Choroid plexus epithelial cell (primary cell): Measurements from ENCODE around the gene QDPR.

Experiments used
- DNase-seq: peaks from one replicate; pipeline ENCODE4 v3.0.0-alpha.2; 2010; ENCODE audit warnings: low read depth
- H3K4me3 ChIP-seq: 2 replicates; pipeline ENCODE4 v1.5.1; 2011; ENCODE audit warnings: low read depth, mild to moderate bottlenecking, control low read depth, low read length, moderate library complexity
- TF ChIP-seq, protein P1 (sequence below): conservative IDR thresholded peaks from 2 replicates; pipeline ENCODE4 v1.5.1; 2011; ENCODE audit warnings: low read depth, mild to moderate bottlenecking, control low read depth, inconsistent platforms, low read length, moderate library complexity

QDPR gene

DNA sequence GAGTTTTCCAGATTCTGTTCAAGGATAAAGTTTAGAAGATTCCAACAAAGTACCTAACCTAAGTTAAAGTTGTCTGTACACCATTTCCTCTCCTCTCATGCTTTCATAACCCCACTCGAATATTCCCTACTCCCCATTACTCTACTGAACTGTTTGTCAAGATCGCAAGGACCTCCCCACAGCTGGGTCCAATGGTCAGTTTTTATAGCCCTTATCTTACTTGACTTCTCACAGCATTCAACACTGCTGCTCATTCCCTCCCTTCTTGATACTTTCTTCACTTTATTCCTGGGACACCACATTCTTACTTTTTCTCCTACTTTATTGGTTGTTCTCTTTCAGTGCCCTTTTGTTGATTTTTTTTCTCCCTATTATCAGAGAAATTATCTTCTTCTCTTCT lies 30.9 kb downstream of the QDPR start:
- TF ChIP-seq, protein P1, sequence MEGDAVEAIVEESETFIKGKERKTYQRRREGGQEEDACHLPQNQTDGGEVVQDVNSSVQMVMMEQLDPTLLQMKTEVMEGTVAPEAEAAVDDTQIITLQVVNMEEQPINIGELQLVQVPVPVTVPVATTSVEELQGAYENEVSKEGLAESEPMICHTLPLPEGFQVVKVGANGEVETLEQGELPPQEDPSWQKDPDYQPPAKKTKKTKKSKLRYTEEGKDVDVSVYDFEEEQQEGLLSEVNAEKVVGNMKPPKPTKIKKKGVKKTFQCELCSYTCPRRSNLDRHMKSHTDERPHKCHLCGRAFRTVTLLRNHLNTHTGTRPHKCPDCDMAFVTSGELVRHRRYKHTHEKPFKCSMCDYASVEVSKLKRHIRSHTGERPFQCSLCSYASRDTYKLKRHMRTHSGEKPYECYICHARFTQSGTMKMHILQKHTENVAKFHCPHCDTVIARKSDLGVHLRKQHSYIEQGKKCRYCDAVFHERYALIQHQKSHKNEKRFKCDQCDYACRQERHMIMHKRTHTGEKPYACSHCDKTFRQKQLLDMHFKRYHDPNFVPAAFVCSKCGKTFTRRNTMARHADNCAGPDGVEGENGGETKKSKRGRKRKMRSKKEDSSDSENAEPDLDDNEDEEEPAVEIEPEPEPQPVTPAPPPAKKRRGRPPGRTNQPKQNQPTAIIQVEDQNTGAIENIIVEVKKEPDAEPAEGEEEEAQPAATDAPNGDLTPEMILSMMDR: no peak

DNA sequence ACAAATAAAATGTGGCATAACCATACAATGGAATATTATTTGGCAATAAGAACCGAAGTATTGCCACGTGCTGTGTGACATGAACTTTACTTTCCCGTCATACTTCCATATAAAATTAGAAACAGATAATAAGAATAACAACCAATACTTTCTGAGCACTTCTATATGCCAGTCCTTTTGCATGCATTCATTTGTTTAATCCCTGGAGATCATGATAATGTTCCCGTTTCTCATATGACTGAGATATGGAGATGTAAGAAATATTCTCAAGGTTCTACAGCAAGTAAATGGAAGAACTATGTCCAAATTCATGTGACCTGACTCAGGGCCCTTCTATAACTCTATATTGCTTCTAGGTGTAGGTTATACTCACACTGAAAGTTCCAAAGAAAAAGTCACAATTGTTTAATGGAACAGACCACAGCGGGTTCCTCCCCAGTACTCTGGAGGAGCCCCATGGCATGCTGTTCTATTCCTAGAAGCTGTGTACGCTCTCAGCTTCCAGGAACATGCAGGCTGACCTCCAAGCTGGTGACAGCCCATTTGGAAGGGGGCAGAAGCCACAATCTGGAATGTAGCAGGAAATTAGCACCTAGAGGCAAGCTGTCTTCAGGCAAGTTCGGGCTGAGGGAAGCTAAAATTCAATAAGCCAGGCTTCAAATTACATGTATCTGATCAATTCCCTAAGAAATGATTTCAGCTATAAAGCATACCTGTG lies 31.5 kb downstream of the QDPR start:
- DNase-seq: no peak
- no peak overlapping the region for H3K4me3 ChIP-seq
- TF ChIP-seq, protein P1: no peak

More for the DNA sequence above, 30.9 kb downstream of the QDPR start:
- no peak for DNase-seq
- H3K4me3 ChIP-seq: no peak overlapping the region

DNA sequence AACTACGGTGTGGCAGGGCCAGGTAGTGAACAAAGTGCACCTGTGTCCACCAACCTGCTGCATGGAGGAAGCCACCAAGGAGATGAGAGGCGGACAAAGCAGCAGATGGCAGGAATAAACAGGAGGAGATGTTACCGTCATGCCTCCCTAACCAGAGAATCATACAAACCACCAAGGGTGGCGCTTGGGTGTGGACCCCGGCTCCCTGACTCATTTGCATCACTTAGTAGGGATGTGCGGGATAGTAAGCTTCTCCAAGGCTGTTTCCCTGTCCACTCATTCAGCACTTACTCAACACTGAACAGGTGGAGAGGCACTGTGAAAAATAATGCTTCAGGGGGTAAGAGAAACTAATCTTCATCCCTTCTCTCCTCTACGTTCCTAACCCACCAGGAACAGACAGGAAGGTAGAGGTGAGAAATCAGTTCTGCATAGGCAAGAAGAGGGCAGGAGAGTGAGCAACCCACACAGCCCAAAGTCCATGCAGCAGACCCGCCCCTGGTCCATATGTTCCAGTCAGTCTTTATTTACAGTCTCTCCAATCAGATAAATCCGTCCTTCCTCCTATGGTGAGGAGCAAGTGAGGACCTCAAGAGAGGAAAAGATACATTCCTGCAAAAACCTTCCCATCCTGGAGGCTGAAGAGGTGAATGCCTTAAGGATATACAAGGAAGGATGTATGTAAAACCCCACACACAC lies 34.0 kb downstream of the QDPR start:
- TF ChIP-seq, protein P1: no peak
- DNase-seq: no peak
- no peak overlapping the region for H3K4me3 ChIP-seq

DNA sequence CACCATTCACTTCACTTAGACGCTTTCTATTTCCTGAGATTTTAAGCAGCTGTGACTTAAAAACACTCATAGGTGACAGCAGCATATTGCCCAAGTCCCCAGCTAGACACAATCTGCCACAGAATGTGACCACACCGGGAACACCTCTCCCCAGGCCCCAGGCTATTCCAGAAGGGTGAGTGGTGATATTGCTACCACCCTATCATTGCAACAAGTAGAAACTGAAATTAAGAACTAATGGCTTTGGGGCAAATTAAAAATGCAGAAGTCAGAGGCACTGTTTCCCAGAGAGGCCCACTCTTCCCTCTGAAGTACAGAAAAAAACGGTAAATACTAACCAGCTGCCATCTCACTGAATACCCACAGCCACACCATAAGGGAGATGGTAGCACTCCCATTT lies 35.0 kb downstream of the QDPR start:
- TF ChIP-seq, protein P1: no peak
- DNase-seq: no peak
- no peak overlapping the region for H3K4me3 ChIP-seq

DNA sequence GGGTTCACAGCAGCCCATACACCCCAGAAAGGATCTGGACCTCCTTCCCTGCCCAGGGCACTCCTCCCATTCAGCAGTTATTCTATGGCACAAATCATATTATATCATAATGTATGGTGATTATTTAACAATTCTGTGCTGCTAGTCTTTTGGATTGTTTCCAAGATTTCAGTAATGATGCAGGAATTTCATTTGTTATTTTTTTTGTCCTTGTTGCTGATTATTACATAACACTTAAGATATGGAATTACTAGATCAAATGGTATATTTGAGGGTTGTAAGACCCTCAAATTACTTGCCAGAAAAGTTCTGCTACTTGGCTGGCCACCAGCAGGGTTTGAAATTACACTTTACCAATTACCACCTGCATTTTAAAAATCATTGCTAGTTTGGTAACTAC lies 36.4 kb downstream of the QDPR start:
- peak; percentile 67 for DNase-seq
- H3K4me3 ChIP-seq: no peak overlapping the region
- TF ChIP-seq, protein P1: no peak

DNA sequence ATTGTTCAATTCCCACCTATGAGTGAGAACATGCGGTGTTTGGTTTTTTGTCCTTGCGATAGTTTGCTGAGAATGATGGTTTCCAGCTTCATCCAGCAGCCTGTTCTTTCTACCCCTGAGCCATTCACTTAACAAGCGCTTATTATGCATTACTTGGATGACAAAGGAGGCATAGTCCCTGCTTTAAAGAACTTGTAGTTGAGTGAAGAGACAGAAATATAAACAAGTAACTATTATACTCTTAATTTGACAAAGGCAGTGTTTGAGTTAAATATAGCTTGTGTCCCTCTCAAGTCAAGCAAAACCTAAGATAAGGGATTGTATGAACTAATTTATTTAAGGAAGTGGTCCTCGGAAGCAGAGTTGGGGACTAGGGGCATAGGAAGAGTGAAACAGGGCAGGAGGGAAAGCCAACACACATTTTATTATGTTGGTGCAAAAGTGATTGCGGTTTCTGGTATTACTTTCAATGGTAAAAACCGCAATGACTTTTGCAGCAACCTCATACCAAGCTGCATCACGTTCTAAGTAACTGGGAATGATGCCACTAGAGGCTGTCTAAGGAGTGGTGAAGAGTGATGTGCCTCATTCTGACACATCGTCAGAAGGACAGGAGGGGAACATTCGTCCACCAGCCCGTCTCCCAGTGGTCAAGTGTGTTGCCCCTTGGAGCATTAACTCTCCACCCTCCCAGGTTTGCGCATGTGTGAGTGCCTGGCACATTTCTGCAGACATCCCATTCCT lies 41.8 kb downstream of the QDPR start:
- no peak overlapping the region for H3K4me3 ChIP-seq
- TF ChIP-seq, protein P1: no peak
- peak; percentile 42 for DNase-seq
